Adrenal gland (tissue), 12 donors: Measurements from ENCODE around the gene NCAPG2. TPM values are rescaled to one million over a fixed set of nuclear protein-coding genes. Genes with fewer than 3 reads are reported as not detected.

Source experiments
- DNase-seq, 7 donors: peaks; one replicate each; pipeline ENCODE4 v3.0.0-alpha.2; 2019 to 2020
- H3K27ac ChIP-seq, 5 donors: fragments of 200-600 bp; sonication (generic) in 4 of 5; 1 replicate in 3 of 5; 2 replicates in 2 of 5; pipeline versions ENCODE4 v1.5.1 to v1.8.0; 2016 to 2020; ENCODE audit warnings: mild to moderate bottlenecking in 1 of 5
- H3K27me3 ChIP-seq: fragments of 200-600 bp; 2 replicates; pipeline ENCODE4 v1.8.0; 2021
- H3K36me3 ChIP-seq, 2 donors: fragments of 200-600 bp; replicated peaks in 1 of 2; 1 replicate in 1 of 2; 2 replicates in 1 of 2; pipeline versions ENCODE4 v1.5.1 to v1.8.0; 2018 to 2022
- H3K4me1 ChIP-seq, 2 donors: fragments of 200-600 bp; replicated peaks in 1 of 2; 1 replicate in 1 of 2; 2 replicates in 1 of 2; pipeline versions ENCODE4 v1.5.1 to v1.8.0; 2018 to 2021
- H3K4me3 ChIP-seq, 4 donors: fragments of 200-600 bp; sonication (generic) in 3 of 4; one replicate each; pipeline ENCODE4 v1.5.1; 2016 to 2018
- H3K9me3 ChIP-seq, 3 donors: fragments of 200-600 bp; sonication (generic) in 1 of 3; replicated peaks in 1 of 3; 1 replicate in 2 of 3; 2 replicates in 1 of 3; pipeline versions ENCODE4 v1.5.1 to v1.8.0; 2016 to 2021
- CTCF ChIP-seq, 6 experiments: fragments of 450-650 bp in 4 of 6; fragments of 200-600 bp in 2 of 6; sonication (generic) in 1 of 6; IDR thresholded peaks; 1 replicate in 5 of 6; 2 replicates in 1 of 6; pipeline versions ENCODE4 v1.5.1 to v1.8.0; 2016 to 2021; ENCODE audit warnings: antibody characterized with exemption in 6 of 6, mild to moderate bottlenecking in 2 of 6, moderate library complexity in 1 of 6
- POLR2A ChIP-seq, 2 donors: fragments of 450-650 bp; IDR thresholded peaks; one replicate each; pipeline ENCODE4 v1.6.1; 2017; ENCODE audit warnings: antibody characterized with exemption in 2 of 2, mild to moderate bottlenecking in 2 of 2, moderate library complexity in 1 of 2
- WGBS, 4 donors: extraction: QIAGEN DNeasy Blood & Tissue Kit in 2 of 4; methylation state at CpG; one replicate each; pipeline versions ENCODE4 v1.1.5 to v1.1.7; 2013 to 2017; 5-methylcytosine and 5-hydroxymethylcytosine counted together
- intact Hi-C, 2 donors: fragments of 100-400 bp; cut with DNase I; formaldehyde crosslinking; loops; one replicate each; pipeline versions ENCODE4 v1.14.1 to v1.15.0; 2022 to 2023
- polyA plus RNA-seq, 3 donors: library from polyadenylated mRNA; stranded (reverse); fragments of 200-250 nt in 2 of 3; fragments of 350-450 nt in 1 of 3; fragmentation: Illumina TruSeq in 1 of 3; extraction: RNeasy Lipid Tissue Mini Kit (QIAGEN cat#74804) in 1 of 3; gene quantifications; one replicate each; pipeline ENCODE4 v1.2.3, GENCODE V29; 2013 to 2014
- total RNA-seq, 9 donors: library from RNA; depleted of rRNA in 4 of 9; stranded (reverse); fragments of >200 nt in 4 of 9; fragments of 120-200 nt in 1 of 9; fragmentation: NEBNext Ultra II Directional in 1 of 9; extraction: Animal tissue kit (Norgen Biotek cat#: 25700) in 1 of 9; gene quantifications; one replicate each; pipeline versions ENCODE4 v1.1.0 to v1.2.4, GENCODE V29; 2013 to 2023
- donor health status: healthy with polysubstance abuse.
- donor health status: Bipolar disorder and iron deficiency.
- donor health status: DM: yes; HTN: yes; CAD: no.
- donor health status: DM: no; HTN: no; CAD: no.
- donor health status: DM: no; HTN: no; CAD: no.
- donor health status: DM: yes; HTN: yes; CAD: no.

NCAPG2 gene
- total and polyA plus RNA-seq, 12 donors: 1.6 to 11.6 (median 5.9) TPM

GRCh38 chr7:158747408-158747807 lies 42.8 kb upstream of the NCAPG2 start:
- no peak overlapping the region for H3K27ac ChIP-seq
- intact Hi-C loops: no loop called here
- 94 to 97% (median 95%) methylated on average over 10 of the region's 10 CpGs for WGBS, 4 donors
- no peaks in the 10 kb centered on the region for H3K9me3 ChIP-seq
- peaks cover 0 to 31% of the 10 kb centered on the region in 2 donors for H3K36me3 ChIP-seq
- no peak overlapping the region for H3K4me3 ChIP-seq
- H3K4me1 ChIP-seq: no peaks in the 10 kb centered on the region
- TF ChIP-seq POLR2A (IDR thresholded peaks at IDR 0.05) (no peak), CTCF (IDR thresholded peaks at IDR 0.05) (no peak)
- H3K27me3 ChIP-seq: no peaks in the 10 kb centered on the region
- no peak for DNase-seq

GRCh38 chr7:158746957-158747356 lies 42.4 kb upstream of the NCAPG2 start:
- TF ChIP-seq POLR2A (IDR thresholded peaks at IDR 0.05): no peak
- TF ChIP-seq CTCF (IDR thresholded peaks at IDR 0.05): no peak
- intact Hi-C loops: no loop called here
- Histone ChIP-seq H3K27me3 (no peaks in the 10 kb centered on the region), H3K27ac (no peak overlapping the region), H3K9me3 (no peaks in the 10 kb centered on the region), H3K4me3 (no peak overlapping the region), H3K4me1 (no peaks in the 10 kb centered on the region), H3K36me3 (peaks cover 0 to 35% of the 10 kb centered on the region in 2 donors)
- WGBS, 4 donors: 84 to 95% (median 86%) methylated on average over 9 of the region's 9 CpGs
- DNase-seq: no peak

GRCh38 chr7:158745057-158745715 lies 40.6 kb upstream of the NCAPG2 start:
- no peak for DNase-seq
- no peaks in the 10 kb centered on the region for H3K9me3 ChIP-seq
- H3K27ac ChIP-seq: no peak overlapping the region
- intact Hi-C loops: no loop called here
- TF ChIP-seq CTCF (IDR thresholded peaks at IDR 0.05) (no peak), POLR2A (IDR thresholded peaks at IDR 0.05) (no peak)
- H3K27me3 ChIP-seq: no peaks in the 10 kb centered on the region
- peaks cover 0 to 7% of the 10 kb centered on the region in 2 donors for H3K4me1 ChIP-seq
- WGBS, 4 donors: 85 to 94% (median 89%) methylated on average over 9 to 10 of the region's 10 CpGs
- H3K4me3 ChIP-seq: no peak overlapping the region
- peaks cover 0 to 50% of the 10 kb centered on the region in 2 donors for H3K36me3 ChIP-seq

- Histone ChIP-seq H3K36me3 (peaks cover 0 to 57% of the 10 kb centered on the region in 2 donors), H3K27me3 (no peaks in the 10 kb centered on the region), H3K27ac (no peak overlapping the region), H3K4me3 (no peak overlapping the region), H3K4me1 (peaks cover 0 to 13% of the 10 kb centered on the region in 2 donors), H3K9me3 (no peaks in the 10 kb centered on the region)
- TF ChIP-seq CTCF (IDR thresholded peaks at IDR 0.05): no peak
- TF ChIP-seq POLR2A (IDR thresholded peaks at IDR 0.05): no peak
- no peak for DNase-seq
- intact Hi-C loops: no loop called here
- 78 to 94% (median 91%) methylated on average over 4 of the region's 4 CpGs for WGBS, 4 donors
Observed at GRCh38 chr7:158744070-158744469, 39.5 kb upstream of the NCAPG2 start.
